Chondrocyte (in vitro differentiated cells): Measurements from ENCODE around the gene PDE4D. TPM values are rescaled to one million over a fixed set of nuclear protein-coding genes. Genes with fewer than 3 reads are reported as not detected.

ENCODE experiments used
- DNase-seq: peaks from one replicate; pipeline ENCODE4 v3.0.0; 2021; ENCODE audit warnings: mixed read lengths, low spot score
- H3K27ac Mint-ChIP-seq: one replicate; pipeline ENCODE4 v1.8.0; 2021; ENCODE audit warnings: mild to moderate bottlenecking, moderate library complexity, mixed read lengths; ENCODE audit not compliant: unreplicated experiment
- H3K27me3 Mint-ChIP-seq: 2 replicates; pipeline ENCODE4 v1.8.0; 2021; ENCODE audit warnings: low read depth, mixed read lengths
- H3K36me3 Mint-ChIP-seq: 2 replicates; pipeline ENCODE4 v1.8.0; 2021; ENCODE audit warnings: low read depth, mixed read lengths
- H3K4me1 Mint-ChIP-seq: 2 replicates; pipeline ENCODE4 v1.8.0; 2021; ENCODE audit warnings: low read depth, mild to moderate bottlenecking, mixed read lengths
- H3K4me3 Mint-ChIP-seq: one replicate; pipeline ENCODE4 v1.8.0; 2021; ENCODE audit warnings: mild to moderate bottlenecking, moderate library complexity, mixed read lengths; ENCODE audit not compliant: unreplicated experiment
- H3K9me3 Mint-ChIP-seq: 2 replicates; pipeline ENCODE4 v1.8.0; 2021; ENCODE audit warnings: low read depth, mixed read lengths
- total RNA-seq: library from RNA; stranded (reverse); gene quantifications from 3 replicates; pipeline ENCODE4 v1.2.1, GENCODE V29; 2021
- TF ChIP-seq, protein P1 (sequence below): fragments of 200-600 bp; sonication (generic); IDR thresholded peaks from 2 replicates; pipeline ENCODE4 v1.5.0; 2021; ENCODE audit warnings: antibody characterized with exemption, mild to moderate bottlenecking, moderate library complexity

Gene PDE4D
- total RNA-seq, 1 donor from 2014 or later, result 21.1 TPM

DNA sequence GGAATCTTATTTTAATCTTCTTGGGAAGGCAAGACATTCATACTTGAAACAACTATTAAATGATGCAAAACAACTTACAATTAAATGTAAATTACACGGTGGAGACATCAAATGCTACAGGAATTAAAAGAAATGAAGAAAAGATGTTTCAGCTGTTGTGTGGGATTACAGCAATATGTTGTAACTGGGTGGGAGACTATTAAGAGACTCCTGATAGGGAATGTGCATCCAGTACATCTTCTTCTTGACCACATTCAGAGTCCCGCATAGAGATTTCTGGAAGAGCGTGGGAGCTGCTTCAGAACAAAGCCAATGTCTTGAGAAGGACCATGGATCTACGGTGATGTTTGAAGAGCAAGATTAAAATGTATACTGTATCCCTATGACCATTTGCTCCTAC is 199.1 kb downstream of the PDE4D start:
- DNase-seq, result no peak
- H3K4me1 Mint-ChIP-seq, result peaks cover 3% of the 10 kb centered on the region
- H3K27ac Mint-ChIP-seq, result no peak overlapping the region
- TF ChIP-seq, protein P1, sequence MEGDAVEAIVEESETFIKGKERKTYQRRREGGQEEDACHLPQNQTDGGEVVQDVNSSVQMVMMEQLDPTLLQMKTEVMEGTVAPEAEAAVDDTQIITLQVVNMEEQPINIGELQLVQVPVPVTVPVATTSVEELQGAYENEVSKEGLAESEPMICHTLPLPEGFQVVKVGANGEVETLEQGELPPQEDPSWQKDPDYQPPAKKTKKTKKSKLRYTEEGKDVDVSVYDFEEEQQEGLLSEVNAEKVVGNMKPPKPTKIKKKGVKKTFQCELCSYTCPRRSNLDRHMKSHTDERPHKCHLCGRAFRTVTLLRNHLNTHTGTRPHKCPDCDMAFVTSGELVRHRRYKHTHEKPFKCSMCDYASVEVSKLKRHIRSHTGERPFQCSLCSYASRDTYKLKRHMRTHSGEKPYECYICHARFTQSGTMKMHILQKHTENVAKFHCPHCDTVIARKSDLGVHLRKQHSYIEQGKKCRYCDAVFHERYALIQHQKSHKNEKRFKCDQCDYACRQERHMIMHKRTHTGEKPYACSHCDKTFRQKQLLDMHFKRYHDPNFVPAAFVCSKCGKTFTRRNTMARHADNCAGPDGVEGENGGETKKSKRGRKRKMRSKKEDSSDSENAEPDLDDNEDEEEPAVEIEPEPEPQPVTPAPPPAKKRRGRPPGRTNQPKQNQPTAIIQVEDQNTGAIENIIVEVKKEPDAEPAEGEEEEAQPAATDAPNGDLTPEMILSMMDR, result no peak
- no peak overlapping the region for H3K4me3 Mint-ChIP-seq
- peaks cover 9% of the 10 kb centered on the region for H3K9me3 Mint-ChIP-seq
- H3K36me3 Mint-ChIP-seq, result no peaks in the 10 kb centered on the region
- H3K27me3 Mint-ChIP-seq, result no peaks in the 10 kb centered on the region

DNA sequence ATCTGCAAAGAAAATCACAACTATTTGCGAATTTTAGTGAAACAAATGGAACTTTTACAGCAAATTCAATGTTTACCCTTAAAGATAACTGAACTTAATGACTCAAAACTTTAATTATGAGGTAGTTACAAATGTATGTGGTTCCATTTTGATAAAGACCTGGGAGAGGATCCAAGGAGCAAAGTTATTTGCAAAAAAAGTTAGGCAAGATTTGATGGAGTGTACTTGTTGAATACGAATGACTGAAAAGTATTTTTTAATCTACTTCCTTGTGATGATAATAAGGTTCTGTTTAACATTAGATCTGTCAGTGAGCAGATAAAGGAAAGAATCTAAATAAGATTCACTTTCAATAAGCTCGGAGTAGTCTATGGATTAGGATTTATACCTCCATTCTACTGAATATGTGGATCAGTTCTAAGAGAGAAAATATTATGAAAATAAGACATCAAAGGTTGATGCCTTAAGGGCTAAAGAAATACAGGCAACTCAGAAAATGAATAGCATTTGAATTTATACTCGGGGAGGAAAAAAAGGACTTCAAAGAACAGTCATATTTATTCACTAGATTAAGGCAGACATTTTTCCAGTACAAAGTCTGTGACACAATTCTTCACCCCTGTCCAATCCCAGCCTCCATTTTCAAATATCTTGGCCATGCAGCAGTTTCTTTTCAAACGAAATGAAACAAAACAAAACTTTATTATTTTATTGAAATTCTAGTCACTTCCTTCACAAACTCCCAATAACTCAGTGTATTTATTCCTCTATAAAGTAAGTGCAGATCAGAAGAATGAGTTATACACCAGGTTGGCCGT is 199.8 kb downstream of the PDE4D start:
- H3K27ac Mint-ChIP-seq, result no peak overlapping the region
- peaks cover 3% of the 10 kb centered on the region for H3K4me1 Mint-ChIP-seq
- H3K36me3 Mint-ChIP-seq, result no peaks in the 10 kb centered on the region
- TF ChIP-seq, protein P1, result no peak
- peaks cover 9% of the 10 kb centered on the region for H3K9me3 Mint-ChIP-seq
- no peaks in the 10 kb centered on the region for H3K27me3 Mint-ChIP-seq
- H3K4me3 Mint-ChIP-seq, result no peak overlapping the region
- DNase-seq, result no peak

DNA sequence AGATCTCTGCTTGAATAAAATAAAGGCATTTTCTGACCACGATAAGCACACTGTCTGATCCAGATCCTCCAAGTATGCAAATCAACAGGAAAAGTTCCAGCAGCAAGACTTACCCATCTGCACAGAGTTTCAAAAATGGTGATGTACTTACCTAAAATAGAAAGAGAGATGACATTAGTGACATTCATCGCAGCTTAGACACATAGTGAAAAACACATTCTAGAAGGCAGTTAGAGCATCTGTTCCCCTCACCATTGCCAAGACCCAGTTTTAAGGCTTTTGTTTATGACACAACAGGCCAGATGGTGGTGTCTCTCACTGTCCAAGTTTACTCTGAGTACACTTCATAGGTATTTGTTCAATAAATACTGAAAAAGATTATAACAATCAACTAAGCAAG is 207.7 kb downstream of the PDE4D start:
- no peak for DNase-seq
- Mint-ChIP-seq H3K4me1 (peaks cover 14% of the 10 kb centered on the region), H3K36me3 (no peaks in the 10 kb centered on the region), H3K4me3 (no peak overlapping the region), H3K27me3 (no peaks in the 10 kb centered on the region), H3K27ac (no peak overlapping the region), H3K9me3 (peaks cover 14% of the 10 kb centered on the region)
- TF ChIP-seq, protein P1, result no peak

DNA sequence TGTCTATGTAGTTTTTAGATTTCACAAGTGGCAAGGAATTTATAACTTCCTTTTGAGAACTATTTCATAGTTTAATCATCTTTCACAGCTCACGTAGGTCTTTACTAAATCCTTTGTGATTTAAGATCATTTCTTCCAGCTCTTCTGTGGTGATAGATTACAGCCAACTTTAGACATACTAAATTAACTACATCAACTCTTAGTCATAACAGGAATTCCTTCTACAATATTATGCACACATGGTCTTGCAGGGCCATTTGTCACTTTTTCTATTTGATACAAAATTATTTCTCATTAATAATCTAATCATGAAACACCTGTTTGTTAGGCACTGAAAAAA is 208.4 kb downstream of the PDE4D start:
- Mint-ChIP-seq H3K9me3 (peaks cover 8% of the 10 kb centered on the region), H3K36me3 (no peaks in the 10 kb centered on the region), H3K27ac (no peak overlapping the region), H3K27me3 (no peaks in the 10 kb centered on the region), H3K4me1 (peaks cover 14% of the 10 kb centered on the region), H3K4me3 (no peak overlapping the region)
- TF ChIP-seq, protein P1, result no peak
- DNase-seq, result no peak

DNA sequence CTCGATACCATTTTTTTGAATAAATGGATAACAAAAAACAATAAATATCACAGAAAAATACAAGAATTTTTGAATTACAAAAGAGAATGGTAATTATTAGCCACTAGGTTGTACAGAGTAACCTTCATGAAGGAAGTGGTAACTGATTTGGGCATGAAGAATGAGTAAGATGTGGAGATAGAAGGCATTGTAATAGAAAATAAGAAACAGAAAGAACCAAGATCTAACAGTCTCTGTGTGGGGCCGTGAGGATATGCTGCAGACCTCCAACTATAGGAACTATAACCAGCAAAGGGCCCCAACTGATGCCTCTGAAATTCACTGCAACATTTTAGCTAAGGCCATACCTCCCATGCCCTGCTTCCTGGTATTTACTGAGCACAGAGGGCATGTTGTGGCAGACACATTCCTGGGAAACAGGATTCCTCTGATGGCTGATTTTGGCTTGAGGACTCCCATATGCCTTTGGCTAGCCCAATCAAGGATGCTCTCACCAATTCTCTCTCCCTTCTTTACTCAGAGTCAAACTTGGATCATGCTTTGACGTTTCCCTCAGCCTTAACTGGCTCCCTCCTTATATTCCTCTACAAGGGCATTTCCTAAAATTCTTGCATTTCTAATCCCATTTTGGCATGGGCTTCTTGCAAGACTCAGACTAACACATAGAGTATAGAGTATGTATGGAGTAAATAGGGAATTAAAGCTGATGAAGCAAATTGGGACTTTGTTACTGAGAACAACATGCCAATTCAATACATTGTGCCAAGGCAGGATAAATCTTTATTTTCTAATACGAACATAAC is 208.9 kb downstream of the PDE4D start:
- TF ChIP-seq, protein P1, result no peak
- H3K36me3 Mint-ChIP-seq, result no peaks in the 10 kb centered on the region
- no peaks in the 10 kb centered on the region for H3K27me3 Mint-ChIP-seq
- no peak overlapping the region for H3K4me3 Mint-ChIP-seq
- H3K9me3 Mint-ChIP-seq, result peaks cover 6% of the 10 kb centered on the region
- DNase-seq, result no peak
- peaks cover 14% of the 10 kb centered on the region for H3K4me1 Mint-ChIP-seq
- no peak overlapping the region for H3K27ac Mint-ChIP-seq
